GM21381 (cell line): ENCODE measurements around the gene TFEC.
"Not testable (repeated sequence)": the region's sequence is repeated elsewhere in the genome, so short reads cannot be mapped to it uniquely, and the experiment has no call there.

Experiments
- ATAC-seq: cut with Tn5 transposase; IDR thresholded peaks from one replicate; pipeline ENCODE4 v1.9.1; 2021; ENCODE audit warnings: mild to moderate bottlenecking, moderate library complexity; ENCODE audit not compliant: unreplicated experiment

Gene TFEC

GRCh38 chr7:115932880-115933279, 97.7 kb downstream of the TFEC start:
- ATAC-seq = no peak

- ATAC-seq = not testable (repeated sequence)
Observed at GRCh38 chr7:115930184-115930583, 100.4 kb downstream of the TFEC start.

- not testable (repeated sequence) for ATAC-seq
Observed at GRCh38 chr7:115929736-115930135, 100.8 kb downstream of the TFEC start.

GRCh38 chr7:115924411-115924810, 106.2 kb downstream of the TFEC start:
- ATAC-seq = no peak

- no peak for ATAC-seq
Observed at GRCh38 chr7:115920367-115920766, 110.2 kb downstream of the TFEC start.

GRCh38 chr7:115914951-115915350, 115.6 kb downstream of the TFEC start:
- ATAC-seq = no peak

- ATAC-seq = no peak
Observed at GRCh38 chr7:115911465-115911864, 119.1 kb downstream of the TFEC start.

DNA sequence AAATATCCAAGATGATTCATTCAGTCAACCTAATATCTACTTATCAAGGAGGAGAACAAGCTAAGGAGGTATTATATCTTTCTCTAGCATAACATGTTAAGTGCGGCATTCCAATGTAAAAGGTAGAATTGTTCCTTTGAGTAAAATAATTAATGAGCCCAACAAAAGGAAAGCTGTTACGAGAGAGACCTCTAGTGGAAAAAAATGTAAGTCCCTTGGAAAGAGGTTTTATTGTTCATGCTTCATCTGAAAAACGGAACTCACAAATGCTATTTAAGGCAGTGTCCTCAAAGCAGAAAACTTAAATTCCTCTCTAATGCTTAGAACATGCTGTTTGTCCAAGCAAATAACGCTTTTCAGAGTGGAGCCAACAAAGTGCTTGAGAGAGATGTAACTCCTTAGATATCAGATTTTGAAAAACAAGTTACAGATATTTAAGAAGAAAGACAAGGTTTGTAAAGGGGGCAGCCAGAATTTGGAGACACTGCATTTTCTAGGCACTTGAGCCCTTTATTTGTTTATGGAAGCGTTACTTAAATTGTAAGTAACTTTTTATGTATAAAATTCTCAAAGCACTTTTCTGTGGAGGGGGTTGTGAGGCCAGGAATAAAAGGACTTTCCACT, 119.9 kb downstream of the TFEC start:
- ATAC-seq = peak; percentile 47

- ATAC-seq = no peak
Observed at GRCh38 chr7:115906731-115907130, 123.8 kb downstream of the TFEC start.

DNA sequence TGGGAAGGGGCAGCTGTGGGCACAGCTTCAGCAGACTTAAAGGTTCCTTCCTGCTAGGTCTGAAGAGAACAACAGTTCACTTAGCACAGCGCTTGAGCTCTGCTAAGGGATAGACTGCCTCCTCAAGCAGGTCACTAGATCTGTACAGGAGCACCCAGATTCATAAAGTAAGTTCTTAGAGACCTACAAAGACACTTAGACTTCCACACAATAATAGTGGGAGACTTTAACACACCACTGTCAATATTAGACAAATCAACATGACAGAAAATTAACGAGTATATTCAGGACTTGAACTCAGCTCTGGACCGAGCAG, 140.9 kb downstream of the TFEC start:
- ATAC-seq = no peak

DNA sequence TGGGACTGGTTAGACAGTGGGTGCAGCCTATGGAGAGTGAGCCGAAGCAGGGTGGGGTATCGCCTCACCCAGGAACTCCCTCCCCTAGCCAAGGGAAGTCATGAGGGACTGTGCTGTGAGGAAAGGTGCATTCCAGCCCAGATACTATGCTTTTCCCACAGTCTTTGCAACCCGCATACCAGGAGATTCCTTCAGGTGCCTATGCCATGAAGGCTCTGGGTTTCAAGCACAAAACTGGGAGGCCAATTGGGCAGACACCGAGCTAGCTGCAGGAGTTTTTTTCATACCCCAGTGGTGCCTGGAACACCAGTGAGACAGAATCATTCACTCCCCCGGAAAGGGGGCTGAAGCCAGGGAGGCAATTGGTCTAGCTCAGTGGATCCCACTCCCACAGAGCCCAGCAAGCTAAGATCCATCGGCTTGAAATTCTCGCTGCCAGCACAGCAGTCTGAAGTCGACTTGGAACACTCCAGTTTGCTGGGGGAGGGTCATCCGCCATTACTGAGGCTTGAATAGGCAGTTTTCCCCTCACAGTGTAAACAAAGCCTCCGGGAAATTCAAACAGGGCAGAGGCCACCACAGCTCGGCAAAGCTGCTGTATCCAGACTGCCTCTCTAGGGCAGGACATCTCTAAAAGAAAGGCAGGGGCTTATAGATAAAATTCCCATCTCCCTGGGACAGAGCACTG, 141.4 kb downstream of the TFEC start:
- no peak for ATAC-seq

DNA sequence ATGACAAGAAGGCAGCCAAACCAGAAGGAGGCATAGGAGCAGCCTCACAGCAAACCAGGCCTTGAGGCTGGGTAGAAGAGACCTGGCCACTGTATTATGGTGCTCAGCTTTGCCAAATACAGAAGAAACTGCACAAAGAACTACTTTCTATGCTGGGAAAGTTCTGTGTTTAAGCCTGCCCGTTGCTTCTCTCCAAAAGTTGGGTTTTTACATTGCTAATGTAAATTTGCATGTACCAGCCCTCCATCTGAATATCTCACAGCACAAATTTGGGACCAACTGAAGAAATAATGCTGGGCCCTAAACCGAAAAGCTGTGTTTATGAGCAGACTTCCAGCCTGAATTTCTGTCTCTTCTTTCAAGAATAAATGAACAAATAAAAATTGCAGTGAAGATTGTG, 145.0 kb downstream of the TFEC start:
- no peak for ATAC-seq
